Measurements from ENCODE around the gene ASNS.

GRCh38 chr7:97871659-97872024 lies 566 bp downstream of the ASNS start:
- no peak for TF ChIP-seq CTCF (IDR thresholded peaks at IDR 0.05; ENCODE audit: low read depth, low read length, missing input control)
- no peak for TF ChIP-seq ATF3 (IDR thresholded peaks at IDR 0.05)
- TF ChIP-seq REST (IDR thresholded peaks at IDR 0.05) = no peak
- TF ChIP-seq JUND (IDR thresholded peaks at IDR 0.05) = no peak
- no peak for TF ChIP-seq MAX (IDR thresholded peaks at IDR 0.05)
- no peak for TF ChIP-seq TAF1 (conservative IDR thresholded peaks at IDR 0.05)
- TF ChIP-seq SP1 (IDR thresholded peaks at IDR 0.05) = no peak
- no peak for TF ChIP-seq RAD21 (IDR thresholded peaks at IDR 0.05)
- no peak for TF ChIP-seq RXRA (IDR thresholded peaks at IDR 0.05)
- TF ChIP-seq EGR1 (IDR thresholded peaks at IDR 0.05; ENCODE audit: low read depth in 2 of 2) = no peak
- no peak for TF ChIP-seq ZBTB33 (IDR thresholded peaks at IDR 0.05)

All from liver (tissue), 3 donors.